Dermis microvascular lymphatic vessel endothelial cell (primary cell): ENCODE measurements around the gene ZCCHC17. TPM values are rescaled to one million over a fixed set of nuclear protein-coding genes. Genes with fewer than 3 reads are reported as not detected.
"Not testable (repeated sequence)": the region's sequence is repeated elsewhere in the genome, so short reads cannot be mapped to it uniquely, and the experiment has no call there.

Source experiments
- DNase-seq, 2 donors: peaks; one replicate each; pipeline versions ENCODE4 v3.0.0 to v3.0.0-alpha.2; 2010; ENCODE audit warnings: low read depth in 2 of 2
- total RNA-seq: library from RNA; depleted of rRNA; stranded (reverse); fragments of >200 nt; gene quantifications from 2 replicates; pipeline ENCODE4 v1.2.1, GENCODE V29; 2014

ZCCHC17 gene
- total RNA-seq, 1 donor from 2014 or later, result 24.4 TPM

DNA sequence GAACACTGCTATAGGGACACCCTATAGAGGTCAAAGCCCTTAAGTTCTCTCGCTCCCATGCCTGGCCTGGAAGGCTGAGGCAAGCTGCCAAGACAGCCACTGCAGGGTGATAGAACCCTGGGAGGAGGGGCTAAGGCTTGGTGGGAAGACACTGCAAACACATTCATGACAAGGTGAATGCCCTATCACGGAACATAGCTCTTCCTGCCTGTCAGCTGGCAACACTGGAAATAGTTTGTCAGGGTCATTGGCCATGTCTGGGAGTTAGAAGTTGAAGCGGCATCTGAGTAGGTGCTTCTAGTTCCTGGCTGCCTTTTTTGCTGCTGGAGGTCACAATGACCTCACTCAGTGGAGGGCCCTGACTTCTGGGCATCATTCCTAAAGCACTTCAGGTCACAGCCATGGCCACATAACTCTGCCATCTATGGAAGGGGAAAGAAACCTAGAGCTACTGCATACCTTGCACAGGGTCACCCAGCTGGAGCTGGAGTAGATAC is 71.8 kb downstream of the ZCCHC17 start:
- DNase-seq, result no peak

DNA sequence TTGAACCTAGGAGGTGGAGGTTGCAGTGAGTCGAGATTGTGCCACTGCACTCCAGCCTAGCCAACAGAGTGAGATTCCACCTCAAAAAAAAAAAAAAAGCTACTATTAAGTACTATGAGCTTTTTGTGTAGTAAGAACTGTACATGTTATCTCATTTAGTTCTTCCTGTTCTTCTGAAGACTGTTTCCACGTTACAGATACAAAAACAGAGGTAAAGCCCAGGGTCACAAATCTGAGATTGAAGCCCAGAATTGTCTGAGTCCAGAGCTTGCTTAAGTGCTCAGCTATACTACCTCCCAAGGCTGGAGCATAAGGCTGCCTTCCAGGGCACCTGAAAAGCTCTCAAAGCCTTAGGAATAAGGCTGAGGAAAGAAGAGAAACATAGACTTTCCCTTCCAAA is 73.2 kb downstream of the ZCCHC17 start:
- DNase-seq, result no peak

DNA sequence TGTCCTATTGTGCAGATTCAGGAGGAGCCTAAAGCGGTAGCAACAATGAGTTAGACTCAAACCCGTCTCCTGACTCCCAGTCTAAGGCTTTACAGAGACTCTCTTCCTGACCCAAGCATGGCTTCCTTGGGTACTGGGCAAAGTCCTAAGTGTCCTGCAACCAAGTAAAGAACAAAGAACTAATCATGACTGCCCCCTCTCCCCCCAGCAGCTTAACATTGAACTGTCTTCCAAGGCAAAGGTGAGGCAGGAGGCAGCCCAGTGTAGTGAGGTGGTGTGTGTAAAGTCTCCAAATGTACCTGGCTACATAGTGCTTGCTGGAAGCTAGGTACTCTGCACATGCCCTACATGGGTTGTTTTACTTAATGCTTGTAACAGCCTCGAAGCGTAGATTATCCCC is 73.7 kb downstream of the ZCCHC17 start:
- DNase-seq, result no peak

DNA sequence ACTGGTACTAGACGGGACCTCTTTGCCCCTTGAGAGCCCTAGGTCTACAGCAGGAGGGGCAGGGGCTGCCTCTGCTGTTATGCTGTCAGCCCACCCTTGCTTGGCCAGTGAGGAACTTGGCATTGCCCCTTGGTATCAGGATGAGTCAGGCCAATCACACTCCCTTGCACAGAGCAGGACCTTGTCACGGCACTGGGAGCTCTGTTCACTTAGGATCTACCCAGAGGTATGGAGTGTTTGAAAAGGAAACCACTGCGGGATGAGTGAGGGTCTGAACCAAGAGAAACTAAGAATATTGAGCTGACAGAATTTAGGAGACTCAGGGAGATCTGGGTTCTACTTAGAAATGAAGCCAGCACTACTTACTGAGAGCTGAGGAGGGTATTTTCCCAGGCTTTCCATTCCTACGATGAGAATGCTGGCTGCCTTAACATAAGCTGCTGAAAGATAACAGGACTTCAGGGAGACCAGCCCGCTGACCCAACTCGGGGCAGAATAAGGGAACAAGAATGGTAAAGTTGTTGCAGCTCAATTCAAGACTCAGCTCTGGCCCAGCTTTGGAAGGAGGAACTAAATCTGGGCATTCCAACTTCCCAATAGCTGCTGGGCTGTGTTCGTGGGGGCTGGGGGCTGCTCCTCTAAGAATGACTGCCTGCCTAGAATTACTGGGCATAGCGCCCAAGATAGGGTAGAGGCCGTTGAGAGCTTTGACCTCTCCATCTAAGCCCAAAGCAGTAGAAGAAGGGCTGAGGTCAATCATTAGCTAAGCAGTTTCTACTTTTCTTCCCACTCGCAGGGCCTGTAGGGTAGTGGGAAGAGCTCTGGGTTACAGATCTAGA is 74.5 kb downstream of the ZCCHC17 start:
- DNase-seq, result no peak

DNA sequence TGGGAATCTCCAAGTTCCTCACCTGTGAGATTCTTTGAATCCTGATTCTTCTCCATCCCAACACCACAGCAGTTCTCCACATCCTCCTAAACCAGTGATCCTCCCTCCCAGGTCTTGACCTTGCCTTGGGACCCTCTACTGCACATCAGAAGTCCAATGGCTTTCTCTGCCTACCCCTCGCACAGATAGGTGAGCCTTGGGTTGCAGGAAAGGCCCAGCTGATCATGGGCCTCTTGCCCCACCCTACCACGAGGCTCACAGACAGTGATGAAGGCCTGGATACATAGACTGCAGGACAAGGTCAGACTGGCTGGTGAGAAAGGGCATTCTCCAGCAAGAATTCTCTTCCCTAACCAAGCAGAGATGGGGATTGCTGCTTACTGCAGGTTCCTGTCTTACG is 75.2 kb downstream of the ZCCHC17 start:
- no peak for DNase-seq

DNA sequence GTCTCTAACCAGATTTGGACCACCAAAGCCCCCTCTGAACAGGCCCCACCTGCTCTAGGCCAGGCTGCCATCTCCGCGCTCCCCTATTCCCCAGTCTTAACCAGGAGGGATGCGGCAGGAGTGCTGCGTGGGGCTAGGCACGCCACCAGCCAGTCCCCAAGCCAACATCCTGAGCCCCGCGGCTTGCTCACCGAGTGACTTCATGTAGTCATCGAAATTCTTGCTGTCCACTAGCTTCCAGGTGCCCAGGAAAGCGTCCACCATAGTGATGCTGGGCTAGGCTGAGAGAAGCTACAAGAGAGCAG is 75.9 kb downstream of the ZCCHC17 start:
- DNase-seq, result no peak

DNA sequence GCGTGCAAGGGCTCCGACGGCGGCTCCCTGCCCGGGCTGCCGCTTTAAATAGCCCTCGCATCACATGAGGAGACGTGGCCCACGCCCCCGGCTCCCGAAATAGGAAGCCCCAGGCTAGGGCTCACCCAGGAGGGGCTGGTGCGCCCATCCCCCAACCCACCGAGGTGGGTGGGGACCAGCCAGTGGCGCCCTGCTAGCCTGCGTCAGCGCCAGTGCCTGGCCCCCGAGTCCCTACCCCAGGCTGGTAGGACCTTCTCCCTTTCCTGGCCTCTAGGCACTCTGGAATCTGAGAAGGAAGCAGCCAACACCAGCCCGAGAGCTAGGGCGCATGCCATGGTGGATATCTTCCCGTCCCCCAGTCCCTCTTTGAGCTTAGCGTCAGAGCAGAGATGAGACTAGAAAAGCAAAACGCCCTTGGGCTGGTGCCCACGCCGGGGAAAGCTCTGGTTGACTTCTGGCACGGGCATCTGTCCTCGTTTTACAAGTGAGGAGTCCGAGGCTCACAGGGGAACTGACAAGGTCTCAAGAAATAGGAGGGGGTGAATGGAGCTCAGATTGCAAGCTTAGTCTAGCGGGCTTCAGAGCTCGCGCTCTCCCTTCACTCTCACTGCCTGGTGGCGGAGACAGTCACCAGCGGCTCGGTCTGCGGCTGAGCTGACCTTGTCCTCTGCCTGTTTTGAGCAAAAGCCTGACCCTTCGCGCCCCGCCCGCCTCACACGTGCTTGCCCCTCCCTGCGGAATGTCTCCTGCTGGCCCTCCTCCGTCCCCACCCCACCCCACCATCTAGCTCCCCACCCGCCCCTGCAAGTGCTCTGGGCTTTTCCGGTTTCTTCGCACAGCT is 76.4 kb downstream of the ZCCHC17 start, which contains the start of gene FABP3:
TSS of gene FABP3 (minus strand) at position 21 of the 841 bp plus-strand sequence. CDS start 62 bp downstream, outside the sequence.
- peak in 1 of 2 donors; percentile 35 for DNase-seq

DNA sequence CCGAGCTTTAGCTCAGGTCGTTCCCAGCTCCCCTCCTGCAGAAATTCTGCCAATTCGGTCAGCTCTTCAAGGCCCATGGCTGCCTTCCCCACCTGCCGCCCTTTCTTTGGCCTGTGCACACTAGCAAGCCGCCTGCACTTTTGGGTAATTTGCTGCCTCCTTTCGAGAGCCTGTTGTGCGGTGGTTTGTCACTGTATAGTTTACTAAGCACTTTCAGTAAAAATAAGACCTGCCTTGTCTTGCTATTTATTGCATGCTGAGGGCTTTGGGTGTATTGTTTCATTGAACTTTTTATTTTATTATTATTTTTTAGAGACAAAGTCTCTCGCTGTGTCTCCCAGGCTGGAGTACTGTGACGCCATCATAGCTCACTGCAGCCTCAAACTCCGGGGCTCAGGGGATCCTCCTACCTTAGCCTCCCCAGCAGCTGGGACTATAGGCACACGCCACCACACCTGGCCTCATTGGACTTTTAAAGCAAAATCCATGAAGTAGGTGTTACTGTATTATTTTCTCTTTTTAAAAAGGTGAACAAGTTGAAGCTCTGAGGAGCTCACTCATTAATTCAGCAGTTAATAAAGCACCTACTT is 77.2 kb downstream of the ZCCHC17 start:
- DNase-seq, result no peak

DNA sequence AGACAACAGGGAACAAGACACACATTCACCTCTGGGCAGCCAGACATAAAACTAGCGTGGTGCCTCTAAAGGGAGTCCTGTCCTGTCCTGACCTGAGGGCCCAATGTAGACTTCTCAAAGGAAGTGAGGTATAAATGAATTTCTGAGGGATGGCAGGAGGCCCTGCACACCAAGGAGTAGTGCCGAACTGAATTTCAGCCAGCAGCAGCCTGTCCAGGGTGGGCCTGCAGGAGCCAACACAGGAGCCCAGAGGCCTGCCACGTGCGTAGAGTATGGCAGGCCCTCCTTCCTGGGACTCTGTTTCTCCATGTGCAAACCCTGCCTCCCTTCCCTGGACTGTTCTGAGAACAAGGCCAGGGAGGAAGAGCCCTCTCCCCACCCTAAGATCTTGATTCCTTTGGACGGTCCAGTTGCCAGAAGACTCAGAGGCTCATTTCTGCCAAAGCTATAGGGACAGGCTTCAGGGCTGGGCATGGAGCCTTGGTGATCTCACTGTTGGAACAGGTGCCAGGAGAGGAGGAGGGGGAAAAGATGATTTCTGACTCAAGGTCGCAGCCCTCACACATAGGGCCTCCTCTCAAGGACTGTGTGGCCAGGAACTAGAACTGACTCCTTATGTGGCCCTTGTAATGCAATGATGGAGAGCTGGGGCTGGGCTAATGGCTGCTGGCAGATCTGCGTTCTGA is 77.8 kb downstream of the ZCCHC17 start:
- no peak for DNase-seq

DNA sequence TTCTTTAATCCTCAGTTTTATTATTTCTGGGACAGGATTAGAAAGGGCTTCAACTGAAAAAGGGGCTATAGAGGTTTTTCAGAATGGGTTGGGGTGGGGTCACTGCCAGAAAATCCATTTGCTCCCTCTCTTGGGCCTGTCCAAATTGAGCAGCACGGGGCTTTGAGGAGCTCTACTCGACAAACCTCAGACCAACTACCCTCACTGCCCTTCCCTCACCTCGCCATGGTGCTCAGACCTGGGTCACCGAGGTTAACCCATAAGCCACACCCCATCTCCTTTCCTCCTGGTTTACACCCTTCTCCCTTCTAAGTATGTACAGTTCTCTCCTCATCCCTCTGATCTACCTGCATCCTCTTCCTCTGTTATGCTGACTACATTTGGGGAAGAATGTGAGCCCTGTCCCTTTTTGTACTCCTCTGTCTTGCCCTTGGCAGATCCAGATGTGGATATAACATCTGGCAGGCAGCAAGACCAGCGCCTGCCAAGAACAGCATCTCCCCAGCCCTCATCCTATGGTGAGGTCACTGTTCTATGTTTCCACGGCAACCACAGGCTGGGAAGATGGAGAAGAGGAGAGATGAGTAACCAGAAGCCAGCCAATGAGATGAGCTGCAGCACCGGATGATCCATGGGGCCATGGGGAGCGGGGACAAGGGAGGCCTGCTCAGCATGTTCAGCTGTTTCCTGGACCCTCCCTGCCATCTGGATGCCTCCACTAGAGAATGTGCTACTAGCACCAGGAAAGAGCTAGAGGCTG is 79.7 kb downstream of the ZCCHC17 start:
- peak in 1 of 2 donors; percentile 49 for DNase-seq

DNA sequence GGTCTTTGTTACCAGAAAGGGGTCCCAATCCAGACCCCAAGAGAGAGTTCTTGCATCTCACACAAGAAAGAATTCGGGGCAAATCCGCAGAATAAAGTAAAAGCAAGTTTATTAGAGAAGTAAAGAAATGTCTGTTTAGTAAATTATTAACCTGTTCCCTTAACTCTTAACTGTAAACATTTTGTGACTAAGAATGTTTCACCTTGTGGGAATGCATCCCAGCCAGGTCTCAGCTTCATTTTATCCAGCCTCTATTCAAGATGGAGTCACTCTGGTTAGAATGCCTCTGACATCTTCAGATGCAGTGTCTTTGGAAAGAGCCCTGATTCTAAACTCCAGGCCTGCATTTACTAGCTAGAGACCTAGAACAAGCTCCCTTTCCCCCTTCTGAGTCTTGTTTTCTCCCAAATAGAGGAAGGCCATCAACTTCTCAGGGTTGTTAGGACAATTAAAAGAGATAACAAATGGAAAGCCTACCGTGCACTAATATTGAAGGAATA is 80.6 kb downstream of the ZCCHC17 start:
- no peak for DNase-seq

DNA sequence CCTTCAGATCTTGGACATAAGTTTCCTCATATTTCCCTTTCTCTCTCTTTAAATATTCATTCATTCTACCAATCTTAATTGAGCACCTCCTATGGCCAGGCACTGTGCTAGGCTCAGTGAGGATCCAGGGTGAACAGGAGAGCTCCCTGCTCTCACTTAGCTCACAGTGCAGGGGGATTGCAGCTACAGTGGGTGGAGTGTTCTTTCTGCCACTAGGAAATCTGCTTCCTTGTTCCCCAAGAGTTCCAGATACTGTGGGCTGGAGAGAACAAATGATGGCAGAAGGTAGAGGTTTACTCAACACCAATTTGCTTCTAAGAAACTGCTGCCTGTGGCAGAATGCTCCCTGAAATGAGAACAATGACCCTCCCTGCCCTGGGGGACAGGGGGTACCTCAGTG is 81.2 kb downstream of the ZCCHC17 start:
- no peak for DNase-seq

DNA sequence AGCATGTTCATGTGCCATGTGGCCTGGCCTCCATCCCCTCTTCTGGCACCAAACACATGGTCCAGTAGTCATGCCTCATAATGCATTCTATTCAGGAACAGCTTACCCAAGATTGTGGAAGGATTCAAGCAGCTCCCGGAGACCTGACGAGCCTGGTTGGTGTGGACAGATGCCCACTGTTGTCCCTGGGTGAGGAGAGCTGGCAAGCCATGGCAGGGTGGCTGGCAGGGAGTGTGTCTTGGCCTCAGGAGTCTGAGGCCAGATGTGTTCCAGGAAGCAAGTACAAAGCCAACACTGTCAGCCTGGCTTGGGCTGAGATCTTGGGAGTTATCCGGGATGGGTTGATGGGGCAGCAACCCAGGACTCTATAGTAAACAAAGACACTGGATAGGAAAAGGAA is 83.3 kb downstream of the ZCCHC17 start:
- DNase-seq, result no peak

DNA sequence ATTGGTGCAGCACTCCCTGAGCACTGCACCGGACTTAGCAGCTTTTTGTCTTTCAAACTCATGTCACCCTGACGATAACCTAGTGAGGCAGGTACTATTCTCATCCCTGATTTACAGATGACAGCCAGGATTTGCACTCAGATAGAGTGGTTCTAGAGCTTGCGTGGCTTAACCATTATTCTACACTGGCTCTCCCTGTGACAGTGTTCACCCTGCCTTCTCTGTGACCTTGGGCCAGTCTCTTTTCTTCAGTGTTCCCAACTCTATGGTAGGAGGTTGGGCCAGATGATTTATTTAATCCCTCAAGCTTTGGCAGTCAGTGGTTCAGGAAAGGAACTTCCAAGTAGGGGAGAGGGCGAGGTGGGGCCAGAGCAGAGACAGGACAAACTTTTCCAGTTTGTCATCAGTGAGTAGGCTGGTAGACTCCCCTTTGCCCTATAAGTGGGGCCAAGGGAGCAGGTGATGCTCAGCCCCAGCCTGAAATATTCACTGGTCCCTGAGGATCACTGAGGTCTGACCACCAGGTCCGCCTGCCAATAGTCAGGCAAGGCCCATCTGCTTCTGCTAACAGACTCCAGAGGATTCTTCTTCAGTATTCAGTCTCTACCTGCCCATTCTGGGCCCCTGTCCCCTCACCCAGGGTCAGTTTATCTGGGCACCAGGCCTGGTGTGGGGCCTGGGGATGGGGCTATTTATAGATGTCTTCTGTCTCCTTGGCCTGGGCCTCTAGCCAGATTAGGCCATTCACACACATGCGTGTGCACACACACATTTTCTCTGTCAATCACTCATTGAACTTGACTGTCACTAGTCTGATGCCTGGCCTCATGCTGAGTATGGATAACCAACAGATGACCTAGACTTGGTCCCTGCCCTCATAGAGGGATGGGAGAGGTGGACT is 84.8 kb downstream of the ZCCHC17 start:
- no peak for DNase-seq

DNA sequence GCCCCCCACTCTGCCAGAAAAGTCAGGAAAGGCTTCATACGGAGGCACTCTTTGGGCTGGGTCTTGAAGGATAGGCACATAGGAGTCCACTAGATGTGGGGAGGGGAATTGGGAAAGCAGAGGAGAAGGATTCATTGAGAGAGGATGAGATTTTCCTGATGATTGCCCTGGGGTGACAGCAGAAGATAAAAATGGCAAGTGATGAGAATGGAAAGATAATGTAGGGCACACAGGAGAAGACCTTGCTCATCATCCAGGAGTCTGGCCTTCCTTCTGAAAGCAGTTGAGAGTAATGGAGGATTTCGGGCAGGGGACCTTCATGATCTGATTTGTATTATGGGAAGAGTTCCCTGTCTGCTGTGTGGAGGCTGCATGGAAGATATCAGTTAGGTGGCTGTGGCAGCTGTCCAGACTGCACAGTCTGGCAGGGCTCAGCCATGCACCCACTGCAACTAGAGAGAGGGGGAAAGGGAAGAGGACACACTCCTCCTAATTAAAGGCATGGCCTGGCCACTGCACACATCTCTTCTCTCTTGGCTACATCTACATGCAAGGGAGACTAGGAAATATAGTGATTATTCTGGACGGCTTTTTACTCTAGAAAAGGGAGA is 85.7 kb downstream of the ZCCHC17 start:
- DNase-seq, result no peak

DNA sequence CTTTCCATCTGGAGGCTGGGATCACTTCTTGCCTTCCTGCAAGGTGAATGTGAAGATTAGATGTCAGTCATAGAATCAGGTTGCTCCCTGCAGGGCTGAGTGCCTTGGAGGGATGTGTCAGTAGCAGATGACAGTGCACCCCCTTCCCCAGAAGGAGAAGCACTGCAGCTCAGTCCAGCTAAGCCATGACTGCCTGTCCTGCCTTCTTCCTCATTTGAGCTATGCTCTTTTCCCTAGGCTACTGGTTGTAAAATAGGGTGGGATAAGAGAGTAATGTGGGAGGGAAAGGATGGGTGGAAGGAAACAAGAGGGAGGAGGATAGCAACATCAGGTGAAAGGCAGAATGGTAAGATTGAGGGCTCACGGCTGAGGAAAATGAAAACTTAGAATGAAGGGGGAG is 87.1 kb downstream of the ZCCHC17 start:
- no peak for DNase-seq

DNA sequence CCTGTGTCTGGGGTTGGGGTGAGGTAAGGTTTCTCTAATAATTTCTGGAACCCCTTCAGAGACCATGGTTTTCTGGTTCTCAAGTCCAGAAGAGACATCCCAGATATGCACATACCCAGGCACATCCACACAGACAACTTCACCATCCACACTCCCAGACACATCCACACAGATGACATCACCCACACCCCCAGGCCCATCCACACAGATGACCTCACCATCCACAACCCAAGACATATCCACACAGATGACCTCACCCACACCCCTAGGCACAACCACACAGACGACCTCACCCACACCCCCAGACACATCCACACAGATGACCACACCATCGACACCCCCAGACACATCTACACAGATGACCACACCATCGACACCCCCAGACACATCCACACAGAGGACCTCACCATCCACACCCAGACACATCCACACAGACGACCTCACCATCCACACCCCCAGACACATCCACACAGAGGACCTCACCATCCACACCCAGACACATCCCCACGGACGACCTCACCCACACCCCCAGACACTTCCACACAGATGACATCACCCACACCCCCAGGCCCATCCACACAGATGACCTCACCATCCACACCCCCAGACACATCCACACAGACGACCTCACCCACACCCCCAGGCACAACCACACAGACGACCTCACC is 89.9 kb downstream of the ZCCHC17 start:
- not testable (repeated sequence) for DNase-seq

DNA sequence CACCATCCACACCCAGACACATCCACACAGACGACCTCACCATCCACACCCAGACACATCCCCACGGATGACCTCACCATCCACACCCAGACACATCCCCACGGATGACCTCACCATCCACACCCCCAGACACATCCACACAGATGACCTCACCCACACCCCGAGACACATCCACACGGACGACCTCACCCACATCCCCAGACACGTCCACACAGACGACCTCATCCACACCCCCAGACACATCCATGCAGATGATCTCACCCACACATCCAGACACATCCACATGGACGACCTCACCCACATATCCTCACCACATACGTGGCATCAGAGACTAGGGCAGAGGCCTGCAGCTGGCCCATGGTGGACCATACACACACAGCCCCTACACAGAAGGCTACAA is 90.8 kb downstream of the ZCCHC17 start:
- no peak for DNase-seq

DNA sequence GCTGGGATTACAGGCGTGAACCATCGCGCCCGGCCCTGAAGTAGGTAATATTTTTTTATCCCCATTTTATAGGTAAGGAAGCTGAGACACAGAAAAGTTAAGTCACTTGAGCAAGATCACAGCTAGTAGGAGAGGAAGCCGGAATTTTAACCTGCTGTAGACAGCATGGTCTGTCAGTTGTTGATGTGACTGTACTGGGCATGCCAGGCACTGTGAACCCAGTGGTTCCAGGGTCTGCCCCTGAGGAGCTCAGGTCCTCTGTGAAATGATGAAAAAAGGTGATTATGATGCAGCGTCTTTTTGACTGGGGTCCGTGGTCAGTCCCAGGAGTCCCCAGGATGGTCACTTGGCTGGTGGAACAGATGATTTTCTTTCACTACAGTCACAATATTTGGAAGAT is 92.8 kb downstream of the ZCCHC17 start:
- no peak for DNase-seq
